WTC11 (cell line): ENCODE results near the gene HTR1E. TPM values are rescaled to one million over a fixed set of nuclear protein-coding genes. Genes with fewer than 3 reads are reported as not detected.

Experiments used
- ATAC-seq: fragments of 200-7000 bp; cut with Tn5 transposase; 2 replicates; pipeline ENCODE4 v1.10.0; 2021; ENCODE audit warnings: mild to moderate bottlenecking, moderate library complexity
- CTCF ChIA-PET: fragments of 300-600 bp; sonication (Branson Sonifier 250); formaldehyde crosslinking; loops from one replicate; lab custom pipeline; 2021; ENCODE audit warnings: antibody characterized with exemption; lab: Charles Lee
- POLR2A ChIA-PET: fragments of 350-600 bp; sonication (Branson Sonifier 250); formaldehyde crosslinking; loops from one replicate; lab custom pipeline; 2021; ENCODE audit warnings: antibody characterized with exemption; lab: Charles Lee
- DNase-seq: peaks from one replicate; pipeline ENCODE4 v3.0.0; 2021; ENCODE audit warnings: low spot score
- H3K27ac Mint-ChIP-seq: 2 replicates; pipeline ENCODE4 v1.8.0; 2021; ENCODE audit warnings: mixed read lengths
- H3K27me3 Mint-ChIP-seq: 2 replicates; pipeline ENCODE4 v1.8.0; 2021; ENCODE audit warnings: low read depth, mild to moderate bottlenecking, moderate library complexity, mixed read lengths
- H3K36me3 Mint-ChIP-seq: 2 replicates; pipeline ENCODE4 v1.8.0; 2021; ENCODE audit warnings: mixed read lengths
- H3K4me1 Mint-ChIP-seq: 2 replicates; pipeline ENCODE4 v1.8.0; 2022; ENCODE audit warnings: mixed read lengths
- H3K4me3 Mint-ChIP-seq: 2 replicates; pipeline ENCODE4 v1.8.0; 2021; ENCODE audit warnings: mild to moderate bottlenecking, moderate library complexity, mixed read lengths
- H3K9me3 Mint-ChIP-seq: 2 replicates; pipeline ENCODE4 v1.8.0; 2021; ENCODE audit warnings: mixed read lengths
- AFF4 ChIP-seq: sonication (generic); formaldehyde crosslinking; IDR thresholded peaks from 2 replicates; pipeline ENCODE4 v1.8.1; 2023; ENCODE audit warnings: mild to moderate bottlenecking, missing genetic modification reagents, borderline replicate concordance
- ATF2 ChIP-seq: sonication (generic); formaldehyde crosslinking; IDR thresholded peaks from 2 replicates; pipeline ENCODE4 v1.8.1; 2022; ENCODE audit warnings: low read depth, missing genetic modification reagents, borderline replicate concordance
- E2F1 ChIP-seq: sonication (generic); formaldehyde crosslinking; IDR thresholded peaks from 2 replicates; pipeline ENCODE4 v1.8.0; 2022; ENCODE audit warnings: mild to moderate bottlenecking, missing genetic modification reagents
- FOXK1 ChIP-seq: sonication (generic); formaldehyde crosslinking; IDR thresholded peaks from 2 replicates; pipeline ENCODE4 v1.8.0; 2022; ENCODE audit warnings: mild to moderate bottlenecking, moderate library complexity, missing genetic modification reagents
- FOXP1 ChIP-seq: sonication (generic); formaldehyde crosslinking; IDR thresholded peaks from 2 replicates; pipeline ENCODE4 v1.8.0; 2022; ENCODE audit warnings: missing genetic modification reagents, mild to moderate bottlenecking, moderate library complexity, borderline replicate concordance
- GTF2I ChIP-seq: fragments of 250-450 bp; sonication (Bioruptor Pico); conservative IDR thresholded peaks from 2 replicates; pipeline ENCODE4 v1.4.0; 2021; ENCODE audit warnings: mild to moderate bottlenecking
- IRF1 ChIP-seq: sonication (generic); formaldehyde crosslinking; IDR thresholded peaks from 2 replicates; pipeline ENCODE4 v1.8.0; 2023; ENCODE audit warnings: missing genetic modification reagents
- JAZF1 ChIP-seq: fragments of 250-450 bp; sonication (Bioruptor Pico); IDR thresholded peaks from 2 replicates; pipeline ENCODE4 v1.9.0; 2021; ENCODE audit warnings: moderate library complexity, mild to moderate bottlenecking, inconsistent platforms
- KAT7 ChIP-seq: sonication (generic); formaldehyde crosslinking; IDR thresholded peaks from 2 replicates; pipeline ENCODE4 v1.8.1; 2023; ENCODE audit warnings: missing genetic modification reagents, mild to moderate bottlenecking, borderline replicate concordance
- NFATC4 ChIP-seq: fragments of 250-450 bp; sonication (Bioruptor Pico); IDR thresholded peaks from 2 replicates; pipeline ENCODE4 v1.9.0; 2021; ENCODE audit warnings: mild to moderate bottlenecking
- NFYB ChIP-seq: sonication (generic); formaldehyde crosslinking; conservative IDR thresholded peaks from 2 replicates; pipeline ENCODE4 v1.8.0; 2022; ENCODE audit warnings: low read depth, missing genetic modification reagents
- NR1H2 ChIP-seq: sonication (generic); formaldehyde crosslinking; IDR thresholded peaks from 2 replicates; pipeline ENCODE4 v1.9.0; 2021; ENCODE audit warnings: mild to moderate bottlenecking, moderate library complexity, missing genetic modification reagents
- NR2C2 ChIP-seq: sonication (generic); formaldehyde crosslinking; IDR thresholded peaks from 2 replicates; pipeline ENCODE4 v1.8.0; 2022; ENCODE audit warnings: mild to moderate bottlenecking, missing genetic modification reagents
- SMAD4 ChIP-seq: sonication (generic); formaldehyde crosslinking; IDR thresholded peaks from 2 replicates; pipeline ENCODE4 v1.8.0; 2022; ENCODE audit warnings: mild to moderate bottlenecking, missing genetic modification reagents
- TCF7 ChIP-seq: sonication (generic); formaldehyde crosslinking; IDR thresholded peaks from 2 replicates; pipeline ENCODE4 v1.8.0; 2022; ENCODE audit warnings: mild to moderate bottlenecking, low read depth, missing genetic modification reagents, moderate library complexity
- TEAD1 ChIP-seq: sonication (generic); formaldehyde crosslinking; IDR thresholded peaks from 2 replicates; pipeline ENCODE4 v1.8.0; 2022; ENCODE audit warnings: mild to moderate bottlenecking, missing genetic modification reagents
- TEAD4 ChIP-seq: sonication (generic); formaldehyde crosslinking; IDR thresholded peaks from 2 replicates; pipeline ENCODE4 v1.8.0; 2022; ENCODE audit warnings: mild to moderate bottlenecking, missing genetic modification reagents
- ZBTB21 ChIP-seq: sonication (generic); formaldehyde crosslinking; IDR thresholded peaks from 2 replicates; pipeline ENCODE4 v1.8.1; 2023; ENCODE audit warnings: mild to moderate bottlenecking, missing genetic modification reagents, borderline replicate concordance
- ZNF138 ChIP-seq: sonication (generic); formaldehyde crosslinking; conservative IDR thresholded peaks from 2 replicates; pipeline ENCODE4 v1.8.1; 2022; ENCODE audit warnings: mild to moderate bottlenecking, moderate library complexity, missing genetic modification reagents
- ZNF396 ChIP-seq: fragments of 250-450 bp; sonication (Bioruptor Pico); IDR thresholded peaks from 2 replicates; pipeline ENCODE4 v1.8.0; 2021; ENCODE audit warnings: mild to moderate bottlenecking, moderate library complexity, borderline replicate concordance
- ZNF425 ChIP-seq: fragments of 250-450 bp; sonication (Bioruptor Pico); conservative IDR thresholded peaks from 2 replicates; pipeline ENCODE4 v1.9.0; 2021; ENCODE audit warnings: mild to moderate bottlenecking
- ZNF512 ChIP-seq: sonication (generic); formaldehyde crosslinking; IDR thresholded peaks from 2 replicates; pipeline ENCODE4 v1.8.1; 2022; ENCODE audit warnings: missing genetic modification reagents, borderline replicate concordance
- ZNF671 ChIP-seq: fragments of 250-450 bp; sonication (Bioruptor Pico); IDR thresholded peaks from 2 replicates; pipeline ENCODE4 v1.8.0; 2021; ENCODE audit warnings: mild to moderate bottlenecking
- total RNA-seq: library from RNA; stranded (reverse); gene quantifications from 3 replicates; pipeline ENCODE4 v1.2.3, GENCODE V29; 2021

The HTR1E gene
- total RNA-seq, 1 experiment from 2014 or later: 0.09 TPM

GRCh38 chr6:87012035-87012434, 74.7 kb downstream of the HTR1E start:
- no peak for TF ChIP-seq NR1H2 (CRISPR knock-in tag)
- TF ChIP-seq ZNF512 (CRISPR knock-in tag): no peak
- TF ChIP-seq JAZF1 (CRISPR knock-in tag): no peak
- TF ChIP-seq FOXK1 (CRISPR knock-in tag): no peak
- TF ChIP-seq E2F1 (CRISPR knock-in tag): no peak
- TF ChIP-seq IRF1: no peak
- TF ChIP-seq TCF7 (CRISPR knock-in tag): no peak
- no peak for TF ChIP-seq TEAD1 (CRISPR knock-in tag)
- TF ChIP-seq SMAD4 (CRISPR knock-in tag): no peak
- no peak for TF ChIP-seq ATF2 (CRISPR knock-in tag)
- TF ChIP-seq TEAD4 (CRISPR knock-in tag): no peak
- ATAC-seq (no peak), DNase-seq (no peak)
- Mint-ChIP-seq H3K4me1 (no peaks in the 10 kb centered on the region), H3K9me3 (peaks cover 44% of the 10 kb centered on the region), H3K36me3 (peaks cover 11% of the 10 kb centered on the region), H3K27me3 (no peaks in the 10 kb centered on the region), H3K4me3 (no peak overlapping the region), H3K27ac (no peak overlapping the region)
- POLR2A ChIA-PET: no interaction called here
- CTCF ChIA-PET: interaction anchor here (1.7 kb wide), 1 partner anchor 67 kb away, joined by 5 read pairs; no protein-coding TSS in a partner anchor

- ATAC-seq (no peak), DNase-seq (no peak)
- Mint-ChIP-seq H3K27ac (no peak overlapping the region), H3K4me3 (no peak overlapping the region), H3K4me1 (no peaks in the 10 kb centered on the region), H3K9me3 (peaks cover 43% of the 10 kb centered on the region), H3K36me3 (peaks cover 11% of the 10 kb centered on the region), H3K27me3 (no peaks in the 10 kb centered on the region)
- ChIA-PET CTCF (interaction anchor here (1.7 kb wide), 1 partner anchor 67 kb away, joined by 5 read pairs; no protein-coding TSS in a partner anchor), POLR2A (no interaction called here)
- TF ChIP-seq ZNF671 (CRISPR knock-in tag): no peak
- no peak for TF ChIP-seq ZNF138 (CRISPR knock-in tag)
- TF ChIP-seq GTF2I (CRISPR knock-in tag): no peak
- TF ChIP-seq KAT7 (CRISPR knock-in tag): no peak
- no peak for TF ChIP-seq TEAD1 (CRISPR knock-in tag)
Observed at GRCh38 chr6:87012743-87013142, 75.4 kb downstream of the HTR1E start.

- Mint-ChIP-seq H3K4me1 (0 out of 2 replicates have a peak, but pooled peaks cover 3% of the 10 kb centered on the region), H3K4me3 (no peak overlapping the region), H3K27ac (no peak overlapping the region), H3K9me3 (peaks cover 31% of the 10 kb centered on the region), H3K27me3 (no peaks in the 10 kb centered on the region), H3K36me3 (no peaks in the 10 kb centered on the region)
- ChIA-PET POLR2A (no interaction called here), CTCF (no interaction called here)
- ATAC-seq (no peak), DNase-seq (no peak)
- TF ChIP-seq NFATC4 (CRISPR knock-in tag) (no peak), NFYB (CRISPR knock-in tag) (no peak), NR2C2 (CRISPR knock-in tag) (no peak), AFF4 (no peak), ZNF425 (no peak), FOXP1 (CRISPR knock-in tag) (no peak), ZNF396 (CRISPR knock-in tag) (no peak), ZBTB21 (CRISPR knock-in tag) (no peak)
Observed at GRCh38 chr6:87016772-87017171, 79.4 kb downstream of the HTR1E start.
